ENCODE measurements around the gene NOC4L. TPM values are rescaled to one million over a fixed set of nuclear protein-coding genes. Genes with fewer than 3 reads are reported as not detected.

Gene NOC4L
- total RNA-seq, 2 experiments from 2014 or later: 31.0 to 47.6 TPM

DNA sequence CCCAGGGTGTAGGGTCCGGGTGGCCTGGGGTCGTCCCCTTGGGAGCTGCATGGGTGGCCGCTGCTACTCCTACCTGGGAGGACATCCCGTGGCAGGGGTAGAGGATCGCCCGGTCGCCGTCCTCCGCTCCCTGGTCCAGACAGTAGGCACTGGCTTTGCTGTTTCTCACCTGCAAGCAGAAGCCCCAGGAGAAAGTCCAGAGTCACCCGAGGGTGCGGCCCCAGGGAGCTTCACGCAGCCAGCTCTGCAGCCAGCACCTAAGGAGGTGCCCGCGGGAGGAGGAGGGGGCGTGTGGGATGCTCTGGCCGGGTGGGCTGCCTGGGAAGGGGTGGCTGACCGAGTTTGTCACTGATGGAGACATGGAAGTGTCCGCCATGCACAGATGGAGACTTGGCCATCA, 54.8 kb downstream of the NOC4L start:
- no peaks in the 10 kb centered on the region for H3K4me1 ChIP-seq (ENCODE audit: insufficient read depth, low read length, poor library complexity, severe bottlenecking)
- no peaks in the 10 kb centered on the region for H3K36me3 ChIP-seq (ENCODE audit: insufficient read depth, low read length)
- H4K20me1 ChIP-seq (ENCODE audit: insufficient read depth, low read length): no peaks in the 10 kb centered on the region
- BruUV-seq (replicated peaks): no TSS peak
- no peak overlapping the region for H3K4me2 ChIP-seq (ENCODE audit: low read length)
- no peak overlapping the region for H2AFZ ChIP-seq (ENCODE audit: low read length)
- ChIA-PET POLR2A (no interaction called here), CTCF (ENCODE audit: unreplicated experiment) (no interaction called here)
- no peaks in the 10 kb centered on the region for H3K79me2 ChIP-seq (ENCODE audit: insufficient read depth, low read depth, low read length)
- intact Hi-C loops (cut with micrococcal nuclease; ENCODE audit: unreplicated experiment): no loop called here
- no peak overlapping the region for H3K27ac ChIP-seq (ENCODE audit: low read depth, low read length, poor library complexity, severe bottlenecking)
- no peaks in the 10 kb centered on the region for H3K9me3 ChIP-seq (ENCODE audit: low read length)
- no peak for DNase-seq (ENCODE audit: low spot score)
- no peak overlapping the region for H3K4me3 ChIP-seq (ENCODE audit: low read depth, low read length, poor library complexity, severe bottlenecking)
- no peaks in the 10 kb centered on the region for H3K9me2 ChIP-seq (ENCODE audit: insufficient read depth, low read length)
- TF ChIP-seq, protein P1, sequence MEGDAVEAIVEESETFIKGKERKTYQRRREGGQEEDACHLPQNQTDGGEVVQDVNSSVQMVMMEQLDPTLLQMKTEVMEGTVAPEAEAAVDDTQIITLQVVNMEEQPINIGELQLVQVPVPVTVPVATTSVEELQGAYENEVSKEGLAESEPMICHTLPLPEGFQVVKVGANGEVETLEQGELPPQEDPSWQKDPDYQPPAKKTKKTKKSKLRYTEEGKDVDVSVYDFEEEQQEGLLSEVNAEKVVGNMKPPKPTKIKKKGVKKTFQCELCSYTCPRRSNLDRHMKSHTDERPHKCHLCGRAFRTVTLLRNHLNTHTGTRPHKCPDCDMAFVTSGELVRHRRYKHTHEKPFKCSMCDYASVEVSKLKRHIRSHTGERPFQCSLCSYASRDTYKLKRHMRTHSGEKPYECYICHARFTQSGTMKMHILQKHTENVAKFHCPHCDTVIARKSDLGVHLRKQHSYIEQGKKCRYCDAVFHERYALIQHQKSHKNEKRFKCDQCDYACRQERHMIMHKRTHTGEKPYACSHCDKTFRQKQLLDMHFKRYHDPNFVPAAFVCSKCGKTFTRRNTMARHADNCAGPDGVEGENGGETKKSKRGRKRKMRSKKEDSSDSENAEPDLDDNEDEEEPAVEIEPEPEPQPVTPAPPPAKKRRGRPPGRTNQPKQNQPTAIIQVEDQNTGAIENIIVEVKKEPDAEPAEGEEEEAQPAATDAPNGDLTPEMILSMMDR (conservative IDR thresholded peaks at IDR 0.05; ENCODE audit: low read length): no peak
- no peak for TF ChIP-seq EZH2phosphoT487 (IDR thresholded peaks at IDR 0.05; ENCODE audit: borderline replicate concordance, low read depth, low read length)

DNA sequence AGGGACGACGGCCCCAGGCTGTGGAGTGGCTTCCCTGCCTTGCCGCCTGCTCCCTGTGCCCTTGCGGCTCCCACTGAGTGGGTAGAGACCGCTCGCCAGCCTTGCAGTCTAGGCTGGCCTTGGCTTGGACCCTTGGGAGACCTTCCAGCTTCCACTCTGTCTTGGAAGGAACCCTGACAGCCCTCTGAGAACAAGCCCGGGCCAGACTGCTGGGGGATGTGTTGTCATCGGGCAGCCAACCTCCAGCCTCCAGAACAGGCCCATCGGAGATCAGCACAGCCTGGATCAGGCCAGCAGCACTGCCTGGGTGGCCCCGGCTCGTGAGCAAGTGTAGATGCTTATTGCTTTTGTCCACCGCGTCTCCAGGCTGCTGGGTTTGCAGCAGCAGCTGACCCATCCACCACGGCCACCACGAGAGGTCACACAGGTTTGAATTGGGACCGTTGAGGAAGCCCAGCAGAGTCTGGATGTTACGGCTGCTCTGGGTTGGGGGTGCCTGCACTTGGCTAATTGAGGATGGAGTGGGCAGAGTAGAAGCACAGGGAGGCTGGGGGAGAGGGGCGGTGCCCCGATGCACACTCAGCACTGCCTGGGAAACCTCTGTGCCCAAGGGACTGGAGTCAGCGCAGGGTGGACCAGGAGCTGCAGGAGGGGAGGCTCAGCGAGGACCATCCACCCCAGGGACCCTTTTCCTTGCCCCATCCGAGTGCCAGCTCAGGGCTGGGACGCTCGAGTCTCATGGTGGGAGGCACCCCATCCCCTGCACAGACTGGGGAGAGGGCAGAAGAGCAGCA, 55.5 kb downstream of the NOC4L start:
- Histone ChIP-seq H3K27ac (ENCODE audit: low read depth, low read length, poor library complexity, severe bottlenecking) (no peak overlapping the region), H3K36me3 (ENCODE audit: insufficient read depth, low read length) (no peaks in the 10 kb centered on the region), H3K4me1 (ENCODE audit: insufficient read depth, low read length, poor library complexity, severe bottlenecking) (no peaks in the 10 kb centered on the region), H3K4me3 (ENCODE audit: low read depth, low read length, poor library complexity, severe bottlenecking) (no peak overlapping the region), H2AFZ (ENCODE audit: low read length) (no peak overlapping the region), H3K9me3 (ENCODE audit: low read length) (no peaks in the 10 kb centered on the region), H3K9me2 (ENCODE audit: insufficient read depth, low read length) (no peaks in the 10 kb centered on the region), H3K79me2 (ENCODE audit: insufficient read depth, low read depth, low read length) (no peaks in the 10 kb centered on the region), H4K20me1 (ENCODE audit: insufficient read depth, low read length) (no peaks in the 10 kb centered on the region), H3K4me2 (ENCODE audit: low read length) (no peak overlapping the region)
- ChIA-PET CTCF (ENCODE audit: unreplicated experiment) (no interaction called here), POLR2A (no interaction called here)
- intact Hi-C loops (cut with micrococcal nuclease; ENCODE audit: unreplicated experiment): no loop called here
- TF ChIP-seq, protein P1 (conservative IDR thresholded peaks at IDR 0.05; ENCODE audit: low read length): no peak
- no peak for TF ChIP-seq EZH2phosphoT487 (IDR thresholded peaks at IDR 0.05; ENCODE audit: borderline replicate concordance, low read depth, low read length)
- no TSS peak for BruUV-seq (replicated peaks)
- DNase-seq (ENCODE audit: low spot score): no peak

DNA sequence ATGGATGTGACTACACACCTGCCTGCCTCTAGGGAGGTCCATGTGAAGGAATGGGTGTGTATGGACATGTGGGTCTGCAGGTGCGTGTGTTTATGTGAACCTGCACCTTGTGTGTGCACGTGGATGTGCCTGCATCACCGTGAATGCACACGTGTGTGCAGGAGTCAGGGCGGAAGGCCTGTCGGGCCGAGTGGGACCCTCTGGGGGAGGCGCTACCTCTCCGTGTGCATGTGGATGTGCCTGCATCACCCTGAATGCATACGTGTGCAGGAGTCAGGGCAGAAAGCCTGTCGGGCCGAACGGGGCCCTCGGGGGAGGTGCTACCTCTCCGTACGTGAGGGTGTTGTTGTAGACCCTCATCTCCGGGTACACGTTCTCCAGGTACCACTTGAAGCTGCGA, 56.5 kb downstream of the NOC4L start:
- H3K79me2 ChIP-seq (ENCODE audit: insufficient read depth, low read depth, low read length): no peaks in the 10 kb centered on the region
- TF ChIP-seq EZH2phosphoT487 (IDR thresholded peaks at IDR 0.05; ENCODE audit: borderline replicate concordance, low read depth, low read length): no peak
- TF ChIP-seq, protein P1 (conservative IDR thresholded peaks at IDR 0.05; ENCODE audit: low read length): no peak
- H2AFZ ChIP-seq (ENCODE audit: low read length): no peak overlapping the region
- H3K4me1 ChIP-seq (ENCODE audit: insufficient read depth, low read length, poor library complexity, severe bottlenecking): no peaks in the 10 kb centered on the region
- no peaks in the 10 kb centered on the region for H4K20me1 ChIP-seq (ENCODE audit: insufficient read depth, low read length)
- ChIA-PET POLR2A (no interaction called here), CTCF (ENCODE audit: unreplicated experiment) (no interaction called here)
- BruUV-seq (replicated peaks): no TSS peak
- no peak overlapping the region for H3K4me2 ChIP-seq (ENCODE audit: low read length)
- intact Hi-C loops (cut with micrococcal nuclease; ENCODE audit: unreplicated experiment): no loop called here
- no peak overlapping the region for H3K27ac ChIP-seq (ENCODE audit: low read depth, low read length, poor library complexity, severe bottlenecking)
- no peaks in the 10 kb centered on the region for H3K9me3 ChIP-seq (ENCODE audit: low read length)
- no peak for DNase-seq (ENCODE audit: low spot score)
- no peak overlapping the region for H3K4me3 ChIP-seq (ENCODE audit: low read depth, low read length, poor library complexity, severe bottlenecking)
- H3K9me2 ChIP-seq (ENCODE audit: insufficient read depth, low read length): no peaks in the 10 kb centered on the region
- no peaks in the 10 kb centered on the region for H3K36me3 ChIP-seq (ENCODE audit: insufficient read depth, low read length)
